Measurements from ENCODE around the gene ZNF516. TPM values are rescaled to one million over a fixed set of nuclear protein-coding genes. Genes with fewer than 3 reads are reported as not detected.

Gene ZNF516
- total and polyA plus RNA-seq, 2 experiments from 2014 or later = 17.8 to 29.4 TPM

DNA sequence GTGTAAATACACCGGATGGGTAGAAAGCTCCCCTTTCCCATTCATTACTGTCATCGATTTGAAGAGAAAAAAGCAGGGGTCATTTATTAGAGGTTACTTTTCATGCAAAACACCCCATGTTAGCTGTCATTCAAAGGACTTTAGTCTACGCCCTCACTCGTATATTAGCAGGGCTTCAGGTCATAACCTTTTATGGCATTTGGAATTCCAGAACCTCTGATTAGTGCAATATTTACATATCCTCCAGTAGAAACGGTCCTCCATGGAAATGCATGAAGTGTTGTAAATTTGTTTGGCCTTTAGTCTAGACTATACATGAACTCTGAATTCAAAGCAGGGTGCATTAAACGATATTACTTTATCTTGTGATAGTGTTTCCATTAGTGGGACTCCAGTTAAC lies 180.5 kb downstream of the ZNF516 start:
- no peak overlapping the region for H3K4me3 ChIP-seq
- H3F3A ChIP-seq (ENCODE audit: insufficient read depth) = no peaks in the 10 kb centered on the region
- H3K9ac ChIP-seq = no peak overlapping the region
- H3K9me2 ChIP-seq (ENCODE audit: insufficient read depth) = no peaks in the 10 kb centered on the region
- H3K4me2 ChIP-seq (ENCODE audit: unreplicated experiment) = no peak overlapping the region
- TF ChIP-seq EZH2 (IDR thresholded peaks at IDR 0.05; ENCODE audit: insufficient read depth, poor library complexity, severe bottlenecking) = no peak
- no peak for TF ChIP-seq EZH2phosphoT487 (IDR thresholded peaks at IDR 0.05; ENCODE audit: insufficient read depth, low read depth)
- 28 to 29% methylated on average over 6 of the region's 6 CpGs for WGBS, 2 experiments (ENCODE audit: low coverage in 1 of 2, low lambda C conversion rate in 2 of 2, missing lambda C conversion rate in 2 of 2)
- no peaks in the 10 kb centered on the region for H3K36me3 ChIP-seq (ENCODE audit: low read depth)
- DNase-seq = no peak
- H3K79me2 ChIP-seq (ENCODE audit: insufficient read depth) = no peaks in the 10 kb centered on the region
- no peaks in the 10 kb centered on the region for H3K27me3 ChIP-seq (replicated peaks; ENCODE audit: insufficient read depth)
- in situ Hi-C loops (cut with MboI) = no loop called here
- H3K4me1 ChIP-seq (ENCODE audit: insufficient read depth) = no peaks in the 10 kb centered on the region
- no peak overlapping the region for H2AFZ ChIP-seq
- H3K27ac ChIP-seq = no peak overlapping the region
- no peaks in the 10 kb centered on the region for H4K20me1 ChIP-seq (ENCODE audit: insufficient read depth)
- H3K9me3 ChIP-seq (ENCODE audit: low read depth) = no peaks in the 10 kb centered on the region

GRCh38 chr18:76314015-76314414 lies 181.0 kb downstream of the ZNF516 start:
- H3K9me2 ChIP-seq (ENCODE audit: insufficient read depth) = no peaks in the 10 kb centered on the region
- H3K4me3 ChIP-seq = no peak overlapping the region
- H2AFZ ChIP-seq = no peak overlapping the region
- no peak overlapping the region for H3K9ac ChIP-seq
- no peak for TF ChIP-seq EZH2 (IDR thresholded peaks at IDR 0.05; ENCODE audit: insufficient read depth, poor library complexity, severe bottlenecking)
- TF ChIP-seq EZH2phosphoT487 (IDR thresholded peaks at IDR 0.05; ENCODE audit: insufficient read depth, low read depth) = no peak
- no peak for DNase-seq
- H3K9me3 ChIP-seq (ENCODE audit: low read depth) = no peaks in the 10 kb centered on the region
- no peaks in the 10 kb centered on the region for H3K4me1 ChIP-seq (ENCODE audit: insufficient read depth)
- no peak overlapping the region for H3K27ac ChIP-seq
- in situ Hi-C loops (cut with MboI) = no loop called here
- H4K20me1 ChIP-seq (ENCODE audit: insufficient read depth) = no peaks in the 10 kb centered on the region
- H3F3A ChIP-seq (ENCODE audit: insufficient read depth) = no peaks in the 10 kb centered on the region
- H3K36me3 ChIP-seq (ENCODE audit: low read depth) = no peaks in the 10 kb centered on the region
- H3K4me2 ChIP-seq (ENCODE audit: unreplicated experiment) = no peak overlapping the region
- WGBS, 2 experiments (ENCODE audit: low coverage in 1 of 2, low lambda C conversion rate in 2 of 2, missing lambda C conversion rate in 2 of 2) = 0% methylated on average over 3 of the region's 3 CpGs
- no peaks in the 10 kb centered on the region for H3K79me2 ChIP-seq (ENCODE audit: insufficient read depth)
- H3K27me3 ChIP-seq (replicated peaks; ENCODE audit: insufficient read depth) = no peaks in the 10 kb centered on the region

Data from GM23248 (cell line).